ENCODE measurements around the gene LARP1.

DNA sequence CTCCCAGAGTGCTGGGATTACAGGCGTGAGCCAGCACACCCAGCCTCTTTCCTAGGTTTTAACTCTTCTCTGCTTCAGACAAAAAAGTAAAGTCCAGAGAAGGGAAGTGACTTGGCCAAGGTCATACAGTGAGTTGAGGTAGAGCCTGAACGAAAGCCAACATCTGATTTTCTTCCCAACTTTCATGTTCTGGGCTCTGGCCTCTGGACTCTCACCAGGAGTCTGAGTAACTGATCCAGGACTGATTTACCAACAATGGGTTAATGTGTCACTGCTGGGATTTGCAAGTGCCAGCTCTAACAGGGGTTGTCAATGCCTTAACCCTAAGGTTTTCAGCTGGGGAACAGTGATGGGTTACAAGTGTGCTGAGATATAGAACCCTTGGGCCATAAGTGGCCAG lies 32.2 kb upstream of the LARP1 start:
- TF ChIP-seq POLR2A (IDR thresholded peaks at IDR 0.05; ENCODE audit: low read depth, low read length) (no peak), POLR2AphosphoS5 (IDR thresholded peaks at IDR 0.05; ENCODE audit: low read depth, low read length) (no peak)
